Fibroblast of pulmonary artery (primary cell): ENCODE measurements around the gene MTHFD1L.

Experiments
- DNase-seq: peaks from one replicate; pipeline ENCODE4 v3.0.0-alpha.2; 2010; ENCODE audit warnings: low read depth
- H3K4me3 ChIP-seq: replicated peaks from 2 replicates; pipeline ENCODE4 v1.5.1; 2011; ENCODE audit warnings: low read depth, mild to moderate bottlenecking, control low read depth, low read length, moderate library complexity
- CTCF ChIP-seq: IDR thresholded peaks from 2 replicates; pipeline ENCODE4 v1.5.1; 2011; ENCODE audit warnings: mild to moderate bottlenecking, control low read depth, low read length, inconsistent platforms; ENCODE audit errors: missing control alignments

Gene MTHFD1L

GRCh38 chr6:151088599-151088935 is 223.1 kb downstream of the MTHFD1L start:
- no peak for DNase-seq
- no peak for TF ChIP-seq CTCF
- no peak overlapping the region for H3K4me3 ChIP-seq

GRCh38 chr6:151088963-151089362 is 223.5 kb downstream of the MTHFD1L start:
- no peak for TF ChIP-seq CTCF
- H3K4me3 ChIP-seq, result no peak overlapping the region
- no peak for DNase-seq

- no peak for DNase-seq
- no peak for TF ChIP-seq CTCF
Observed at GRCh38 chr6:151089978-151090377, 224.5 kb downstream of the MTHFD1L start.

GRCh38 chr6:151091571-151091970 is 226.1 kb downstream of the MTHFD1L start:
- no peak overlapping the region for H3K4me3 ChIP-seq
- no peak for DNase-seq
- no peak for TF ChIP-seq CTCF

More at GRCh38 chr6:151089978-151090377, 224.5 kb downstream of the MTHFD1L start:
- no peak overlapping the region for H3K4me3 ChIP-seq

- H3K4me3 ChIP-seq, result no peak overlapping the region
- DNase-seq, result no peak
- no peak for TF ChIP-seq CTCF
Observed at GRCh38 chr6:151092591-151092990, 227.1 kb downstream of the MTHFD1L start.

- no peak for DNase-seq
- no peak overlapping the region for H3K4me3 ChIP-seq
- no peak for TF ChIP-seq CTCF
Observed at GRCh38 chr6:151093706-151094105, 228.2 kb downstream of the MTHFD1L start.

GRCh38 chr6:151095538-151096254 is 230.2 kb downstream of the MTHFD1L start:
- TF ChIP-seq CTCF, result no peak
- DNase-seq, result no peak
- H3K4me3 ChIP-seq, result no peak overlapping the region
